ENCODE data around the gene KLHL10. TPM values are rescaled to one million over a fixed set of nuclear protein-coding genes. Genes with fewer than 3 reads are reported as not detected.
A peak's percentile ranks its signal among the peaks of the same experiment; 100 is the strongest.
"Not testable (repeated sequence)": the region's sequence is repeated elsewhere in the genome, so short reads cannot be mapped to it uniquely, and the experiment has no call there.

KLHL10 gene
- total RNA-seq, 4 donors from 2014 or later: 0.70 to 1.2 TPM; not detected in 2

DNA sequence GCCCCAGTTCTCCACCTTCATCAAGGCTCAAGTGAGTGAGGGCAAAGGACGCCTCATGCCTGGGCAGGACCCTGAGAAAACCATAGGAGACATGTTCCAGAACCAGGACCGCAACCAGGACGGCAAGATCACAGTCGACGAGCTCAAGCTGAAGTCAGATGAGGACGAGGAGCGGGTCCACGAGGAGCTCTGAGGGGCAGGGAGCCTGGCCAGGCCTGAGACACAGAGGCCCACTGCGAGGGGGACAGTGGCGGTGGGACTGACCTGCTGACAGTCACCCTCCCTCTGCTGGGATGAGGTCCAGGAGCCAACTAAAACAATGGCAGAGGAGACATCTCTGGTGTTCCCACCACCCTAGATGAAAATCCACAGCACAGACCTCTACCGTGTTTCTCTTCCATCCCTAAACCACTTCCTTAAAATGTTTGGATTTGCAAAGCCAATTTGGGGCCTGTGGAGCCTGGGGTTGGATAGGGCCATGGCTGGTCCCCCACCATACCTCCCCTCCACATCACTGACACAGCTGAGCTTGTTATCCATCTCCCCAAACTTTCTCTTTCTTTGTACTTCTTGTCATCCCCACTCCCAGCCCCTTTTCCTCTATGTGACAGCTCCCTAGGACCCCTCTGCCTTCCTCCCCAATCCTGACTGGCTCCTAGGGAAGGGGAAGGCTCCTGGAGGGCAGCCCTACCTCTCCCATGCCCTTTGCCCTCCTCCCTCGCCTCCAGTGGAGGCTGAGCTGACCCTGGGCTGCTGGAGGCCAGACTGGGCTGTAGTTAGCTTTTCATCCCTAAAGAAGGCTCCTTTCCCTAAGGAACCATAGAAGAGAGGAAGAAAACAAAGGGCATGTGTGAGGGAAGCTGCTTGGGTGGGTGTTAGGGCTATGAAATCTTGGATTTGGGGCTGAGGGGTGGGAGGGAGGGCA, 15.1 kb upstream of the KLHL10 start:
- intact Hi-C loops (cut with DNase I; ENCODE audit: low total_unique reads): no loop called here
- H3K9me3 ChIP-seq: no peaks in the 10 kb centered on the region

DNA sequence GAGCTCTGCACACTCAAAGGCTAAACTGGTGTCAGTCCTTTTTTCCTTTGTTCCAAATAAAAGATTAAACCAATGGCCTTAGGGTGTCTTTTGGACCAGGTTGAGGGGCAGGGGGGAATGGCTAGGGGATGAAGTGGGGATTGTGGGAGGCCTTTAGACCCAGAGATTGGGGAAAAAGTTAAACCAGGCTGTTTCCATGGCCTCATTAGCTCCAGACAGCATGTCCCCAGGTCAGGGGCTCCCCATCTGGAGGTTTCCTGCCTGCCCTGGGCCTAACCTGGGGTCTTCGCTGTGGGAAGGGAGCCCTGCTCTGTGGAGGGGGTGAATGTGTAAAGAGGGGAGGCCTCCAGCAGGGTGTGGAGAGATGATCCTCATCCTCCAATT, 14.5 kb upstream of the KLHL10 start:
- Histone ChIP-seq H3K27me3 (no peaks in the 10 kb centered on the region), H3K36me3 (no peaks in the 10 kb centered on the region), H3K4me3 (no peak overlapping the region), H3K4me1 (no peaks in the 10 kb centered on the region), H3K9me3 (no peaks in the 10 kb centered on the region), H3K27ac (no peak overlapping the region)
- DNase-seq: no peak
- TF ChIP-seq POLR2A (IDR thresholded peaks at IDR 0.05): no peak
- TF ChIP-seq, protein P1, sequence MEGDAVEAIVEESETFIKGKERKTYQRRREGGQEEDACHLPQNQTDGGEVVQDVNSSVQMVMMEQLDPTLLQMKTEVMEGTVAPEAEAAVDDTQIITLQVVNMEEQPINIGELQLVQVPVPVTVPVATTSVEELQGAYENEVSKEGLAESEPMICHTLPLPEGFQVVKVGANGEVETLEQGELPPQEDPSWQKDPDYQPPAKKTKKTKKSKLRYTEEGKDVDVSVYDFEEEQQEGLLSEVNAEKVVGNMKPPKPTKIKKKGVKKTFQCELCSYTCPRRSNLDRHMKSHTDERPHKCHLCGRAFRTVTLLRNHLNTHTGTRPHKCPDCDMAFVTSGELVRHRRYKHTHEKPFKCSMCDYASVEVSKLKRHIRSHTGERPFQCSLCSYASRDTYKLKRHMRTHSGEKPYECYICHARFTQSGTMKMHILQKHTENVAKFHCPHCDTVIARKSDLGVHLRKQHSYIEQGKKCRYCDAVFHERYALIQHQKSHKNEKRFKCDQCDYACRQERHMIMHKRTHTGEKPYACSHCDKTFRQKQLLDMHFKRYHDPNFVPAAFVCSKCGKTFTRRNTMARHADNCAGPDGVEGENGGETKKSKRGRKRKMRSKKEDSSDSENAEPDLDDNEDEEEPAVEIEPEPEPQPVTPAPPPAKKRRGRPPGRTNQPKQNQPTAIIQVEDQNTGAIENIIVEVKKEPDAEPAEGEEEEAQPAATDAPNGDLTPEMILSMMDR (IDR thresholded peaks at IDR 0.05): no peak
- intact Hi-C loops (cut with DNase I; ENCODE audit: low total_unique reads): no loop called here

More for the DNA sequence above, 15.1 kb upstream of the KLHL10 start:
- DNase-seq: no peak
- H3K27ac ChIP-seq: no peak overlapping the region
- no peak overlapping the region for H3K4me3 ChIP-seq
- TF ChIP-seq, protein P1 (IDR thresholded peaks at IDR 0.05): no peak
- no peak for TF ChIP-seq POLR2A (IDR thresholded peaks at IDR 0.05)
- H3K27me3 ChIP-seq: no peaks in the 10 kb centered on the region
- no peaks in the 10 kb centered on the region for H3K36me3 ChIP-seq
- H3K4me1 ChIP-seq: no peaks in the 10 kb centered on the region

DNA sequence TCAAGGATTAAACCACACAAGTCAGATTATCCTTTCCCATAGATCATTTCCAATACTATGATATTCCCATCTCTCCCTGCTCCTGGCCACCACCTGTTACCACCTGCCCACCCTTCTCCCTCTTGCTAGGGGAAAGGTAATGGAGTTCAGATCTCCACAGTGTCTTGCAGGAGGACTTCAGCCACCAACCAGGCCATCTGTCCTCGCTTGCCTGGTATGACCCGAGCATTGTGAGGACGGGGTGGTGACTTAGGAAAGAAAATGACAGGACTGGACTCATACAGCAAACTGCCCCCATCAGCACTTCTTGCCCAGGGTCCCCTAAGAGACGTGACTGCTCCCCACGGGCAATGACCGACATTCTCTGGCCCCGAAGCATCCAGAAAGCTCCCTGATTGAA, 14.0 kb upstream of the KLHL10 start:
- no peaks in the 10 kb centered on the region for H3K9me3 ChIP-seq
- intact Hi-C loops (cut with DNase I; ENCODE audit: low total_unique reads): no loop called here
- H3K4me1 ChIP-seq: no peaks in the 10 kb centered on the region
- H3K36me3 ChIP-seq: no peaks in the 10 kb centered on the region
- H3K4me3 ChIP-seq: no peak overlapping the region
- no peak for DNase-seq
- no peak overlapping the region for H3K27ac ChIP-seq
- no peaks in the 10 kb centered on the region for H3K27me3 ChIP-seq
- TF ChIP-seq POLR2A (IDR thresholded peaks at IDR 0.05): no peak
- TF ChIP-seq, protein P1 (IDR thresholded peaks at IDR 0.05): no peak

DNA sequence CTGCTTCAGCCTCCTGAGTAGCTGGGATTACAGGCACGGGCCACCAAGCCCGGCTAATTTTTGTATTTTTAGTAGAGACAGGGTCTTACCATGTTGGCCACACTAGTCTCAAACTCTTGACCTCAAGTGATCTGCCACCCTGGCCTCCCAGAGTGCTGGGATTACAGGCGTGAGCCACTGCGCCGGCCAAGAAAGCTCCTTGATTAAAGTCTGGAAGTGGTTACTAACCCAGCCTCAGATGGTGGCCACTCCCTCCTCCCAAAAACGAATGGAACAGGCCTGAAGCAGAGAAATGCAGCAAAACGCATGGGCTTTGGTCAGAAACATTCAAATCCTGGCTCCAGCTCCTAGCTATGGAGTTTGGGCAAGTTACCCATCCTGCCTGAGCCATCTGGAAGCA, 13.5 kb upstream of the KLHL10 start:
- H3K27ac ChIP-seq: no peak overlapping the region
- H3K36me3 ChIP-seq: no peaks in the 10 kb centered on the region
- no peak for DNase-seq
- no peaks in the 10 kb centered on the region for H3K4me1 ChIP-seq
- TF ChIP-seq, protein P1 (IDR thresholded peaks at IDR 0.05): no peak
- TF ChIP-seq POLR2A (IDR thresholded peaks at IDR 0.05): no peak
- intact Hi-C loops (cut with DNase I; ENCODE audit: low total_unique reads): no loop called here
- H3K27me3 ChIP-seq: no peaks in the 10 kb centered on the region
- H3K4me3 ChIP-seq: no peak overlapping the region
- H3K9me3 ChIP-seq: no peaks in the 10 kb centered on the region

DNA sequence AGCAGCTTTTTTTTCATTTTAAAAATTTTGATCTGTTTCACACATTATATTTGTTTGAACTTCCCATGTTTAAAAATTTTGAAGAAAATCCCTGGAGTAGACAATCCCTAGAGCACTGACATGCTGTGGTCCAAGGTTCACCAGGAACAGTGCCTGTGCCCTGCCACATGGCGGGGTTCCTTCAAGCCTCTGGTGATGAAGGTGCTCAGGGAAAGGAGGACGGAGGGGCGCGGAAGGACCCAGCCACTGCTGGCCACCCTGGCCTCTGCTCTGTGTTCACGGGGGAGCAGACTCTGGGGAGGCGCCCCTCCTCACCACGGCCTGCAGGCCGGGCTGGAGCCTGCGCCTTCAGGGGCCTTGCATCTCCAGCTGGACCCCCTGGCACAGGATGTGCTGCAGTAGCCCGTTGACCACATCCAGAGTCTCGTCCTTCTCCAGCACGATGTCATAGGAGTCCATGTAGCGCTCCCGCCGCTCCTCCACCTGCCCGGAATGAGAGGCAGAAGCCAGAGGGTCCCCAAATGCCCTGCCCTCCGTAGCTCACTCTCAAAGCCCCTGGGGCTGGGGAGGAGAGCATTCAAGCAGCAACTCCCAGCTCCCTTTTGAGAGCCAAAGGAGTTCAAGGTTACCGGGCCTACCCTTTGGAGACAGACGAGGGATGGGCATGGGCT, 12.3 kb upstream of the KLHL10 start:
- intact Hi-C loops (cut with DNase I; ENCODE audit: low total_unique reads): no loop called here

DNA sequence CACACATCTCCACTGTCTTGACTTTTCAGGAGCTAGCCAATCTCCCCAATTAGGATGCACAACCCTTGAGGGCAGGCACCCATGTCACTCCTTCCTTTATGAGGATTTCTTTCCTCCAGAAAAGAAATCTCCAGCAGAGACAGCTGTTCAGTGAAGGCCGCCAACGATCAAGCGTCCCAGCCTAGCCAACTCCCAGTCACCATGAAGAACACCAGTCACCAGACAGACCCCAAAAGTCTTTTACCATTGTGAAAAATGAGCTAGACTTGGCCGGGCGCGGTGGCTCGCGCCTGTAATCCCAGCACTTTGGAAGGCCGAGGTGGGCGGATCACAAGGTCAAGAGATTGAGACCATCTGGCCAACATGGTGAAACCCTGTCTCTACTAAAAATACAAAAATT, 7.7 kb upstream of the KLHL10 start:
- DNase-seq: peak in 1 of 2 donors; percentile 2
- intact Hi-C loops (cut with DNase I; ENCODE audit: low total_unique reads); H3K27ac ChIP-seq; H3K9me3 ChIP-seq; H3K4me1 ChIP-seq; H3K4me3 ChIP-seq; H3K27me3 ChIP-seq; H3K36me3 ChIP-seq: not testable (repeated sequence)

More for the DNA sequence above, 12.3 kb upstream of the KLHL10 start:
- H3K9me3 ChIP-seq: no peaks in the 10 kb centered on the region
- H3K4me3 ChIP-seq: no peak overlapping the region
- no peaks in the 10 kb centered on the region for H3K36me3 ChIP-seq
- no peak for TF ChIP-seq POLR2A (IDR thresholded peaks at IDR 0.05)
- TF ChIP-seq, protein P1 (IDR thresholded peaks at IDR 0.05): no peak
- no peaks in the 10 kb centered on the region for H3K4me1 ChIP-seq
- no peaks in the 10 kb centered on the region for H3K27me3 ChIP-seq
- H3K27ac ChIP-seq: no peak overlapping the region
- no peak for DNase-seq

All from uterus (tissue), 4 donors.